Testis (tissue), 2 donors: ENCODE results near the gene LRAT.
"Not testable (repeated sequence)": the region's sequence is repeated elsewhere in the genome, so short reads cannot be mapped to it uniquely, and the experiment has no call there.

Experiments
- CTCF ChIP-seq, 3 experiments: fragments of 450-650 bp in 2 of 3; fragments of 200-600 bp in 1 of 3; sonication (generic) in 1 of 3; IDR thresholded peaks; one replicate each; pipeline ENCODE4 v1.5.1; 2016 to 2019; ENCODE audit warnings: antibody characterized with exemption in 3 of 3, mild to moderate bottlenecking in 2 of 3, moderate library complexity in 1 of 3
- POLR2A ChIP-seq: fragments of 450-650 bp; IDR thresholded peaks from one replicate; pipeline ENCODE4 v1.6.1; 2017; ENCODE audit warnings: antibody characterized with exemption, mild to moderate bottlenecking, moderate library complexity

GRCh38 chr4:154723601-154724000, 20.2 kb upstream of the LRAT start:
- not testable (repeated sequence) for TF ChIP-seq POLR2A; CTCF (IDR thresholded peaks at IDR 0.05)
